Measurements from ENCODE around the gene SDS.

GRCh38 chr12:113361574-113362370, 41.9 kb downstream of the SDS start:
- TF ChIP-seq POLR2A (IDR thresholded peaks at IDR 0.05) (no peak), CTCF (IDR thresholded peaks at IDR 0.05) (no peak)
